ENCODE results near the gene HMGA1. TPM values are rescaled to one million over a fixed set of nuclear protein-coding genes. Genes with fewer than 3 reads are reported as not detected.

The HMGA1 gene
- polyA plus RNA-seq, 3 donors = 11.4 to 37.9 (median 17.6) TPM

GRCh38 chr6:34239893-34240292, 3.2 kb downstream of the HMGA1 start:
- DNase-seq = no peak
- Histone ChIP-seq H3K79me2 (ENCODE audit: insufficient read depth, low read length) (peaks cover 30% of the 10 kb centered on the region), H3K36me3 (replicated peaks in 1 of 2; ENCODE audit: control insufficient read depth in 1 of 2, insufficient read depth in 2 of 2, low read length in 2 of 2) (peaks cover 23 to 35% of the 10 kb centered on the region in 2 donors), H3K4me1 (ENCODE audit: control insufficient read depth in 1 of 2, insufficient read depth in 2 of 2, low read length in 2 of 2) (peaks cover 31 to 49% of the 10 kb centered on the region in 2 donors), H3K27ac (ENCODE audit: low read depth in 1 of 2, low read length in 2 of 2) (no peak overlapping the region), H3K4me3 (replicated peaks in 1 of 3; ENCODE audit: low read depth in 2 of 3, low read length in 3 of 3) (no peak overlapping the region), H3K9me3 (replicated peaks in 1 of 2; ENCODE audit: control insufficient read depth in 1 of 2, insufficient read depth in 1 of 2, low read length in 2 of 2) (no peaks in the 10 kb centered on the region), H4K20me1 (ENCODE audit: insufficient read depth, low read length) (peaks cover 62% of the 10 kb centered on the region), H2AFZ (ENCODE audit: insufficient read depth, low read depth, low read length, poor library complexity, severe bottlenecking) (no peak overlapping the region), H3K27me3 (ENCODE audit: control insufficient read depth in 2 of 2, insufficient read depth in 2 of 2, low read length in 2 of 2) (no peaks in the 10 kb centered on the region), H3K9ac (ENCODE audit: insufficient read depth, low read length, poor library complexity, severe bottlenecking) (no peak overlapping the region), H3K4me2 (replicated peaks; ENCODE audit: extremely low read depth, low read length, poor library complexity, severe bottlenecking) (no peak overlapping the region)
- no peak for TF ChIP-seq CTCF (IDR thresholded peaks at IDR 0.05)
- Mint-ChIP-seq H3K27ac (no peak overlapping the region), H3K36me3 (peaks cover 40 to 52% of the 10 kb centered on the region in 2 donors), H3K27me3 (ENCODE audit: low read depth in 3 of 3) (no peaks in the 10 kb centered on the region), H3K4me3 (no peak overlapping the region), H3K4me1 (peaks cover 46% of the 10 kb centered on the region), H3K9me3 (no peaks in the 10 kb centered on the region)
- intact Hi-C loops (cut with micrococcal nuclease) = no loop called here
- WGBS (ENCODE audit: insufficient coverage) = no CpG with 5 or more reads among the region's 2 CpGs

GRCh38 chr6:34240329-34241248, 3.9 kb downstream of the HMGA1 start:
- no peak overlapping the region for H3K9ac ChIP-seq (ENCODE audit: insufficient read depth, low read length, poor library complexity, severe bottlenecking)
- H3K4me3 ChIP-seq (replicated peaks in 1 of 3; ENCODE audit: low read depth in 2 of 3, low read length in 3 of 3) = no peak overlapping the region
- no peak overlapping the region for H3K27ac ChIP-seq (ENCODE audit: low read depth in 1 of 2, low read length in 2 of 2)
- H2AFZ ChIP-seq (ENCODE audit: insufficient read depth, low read depth, low read length, poor library complexity, severe bottlenecking) = no peak overlapping the region
- peaks cover 31 to 48% of the 10 kb centered on the region in 2 donors for H3K4me1 ChIP-seq (ENCODE audit: control insufficient read depth in 1 of 2, insufficient read depth in 2 of 2, low read length in 2 of 2)
- H3K4me2 ChIP-seq (replicated peaks; ENCODE audit: extremely low read depth, low read length, poor library complexity, severe bottlenecking) = no peak overlapping the region
- H3K79me2 ChIP-seq (ENCODE audit: insufficient read depth, low read length) = peaks cover 30% of the 10 kb centered on the region
- H3K36me3 Mint-ChIP-seq = peaks cover 46 to 57% of the 10 kb centered on the region in 2 donors
- WGBS (ENCODE audit: insufficient coverage) = 95% methylated on average over 14 of the region's 22 CpGs
- no peak for TF ChIP-seq CTCF (IDR thresholded peaks at IDR 0.05)
- intact Hi-C loops (cut with micrococcal nuclease) = no loop called here
- no peak overlapping the region for H3K4me3 Mint-ChIP-seq
- H3K9me3 ChIP-seq (replicated peaks in 1 of 2; ENCODE audit: control insufficient read depth in 1 of 2, insufficient read depth in 1 of 2, low read length in 2 of 2) = no peaks in the 10 kb centered on the region
- H3K4me1 Mint-ChIP-seq = peaks cover 52% of the 10 kb centered on the region
- DNase-seq = no peak
- H3K9me3 Mint-ChIP-seq = no peaks in the 10 kb centered on the region
- no peaks in the 10 kb centered on the region for H3K27me3 Mint-ChIP-seq (ENCODE audit: low read depth in 3 of 3)
- peak overlapping the region in 1 of 7 donors; percentile 42 for H3K27ac Mint-ChIP-seq
- peaks cover 23 to 35% of the 10 kb centered on the region in 2 donors for H3K36me3 ChIP-seq (replicated peaks in 1 of 2; ENCODE audit: control insufficient read depth in 1 of 2, insufficient read depth in 2 of 2, low read length in 2 of 2)
- H4K20me1 ChIP-seq (ENCODE audit: insufficient read depth, low read length) = peaks cover 69% of the 10 kb centered on the region
- no peaks in the 10 kb centered on the region for H3K27me3 ChIP-seq (ENCODE audit: control insufficient read depth in 2 of 2, insufficient read depth in 2 of 2, low read length in 2 of 2)
